Parathyroid adenoma (tissue), 2 donors: ENCODE results near the gene SNTG2.

Experiments
- H2AFZ ChIP-seq: fragments of 300-600 bp; sonication (generic); one replicate; pipeline ENCODE4 v1.7.0; 2017; ENCODE audit warnings: antibody characterized with exemption, mild to moderate bottlenecking
- H3K27ac ChIP-seq: fragments of 300-600 bp; sonication (generic); one replicate; pipeline ENCODE4 v1.7.0; 2017
- H3K27me3 ChIP-seq: fragments of 300-600 bp; sonication (generic); one replicate; pipeline ENCODE4 v1.7.0; 2017; ENCODE audit warnings: low read length; ENCODE audit not compliant: control insufficient read depth, insufficient read depth
- H3K36me3 ChIP-seq: fragments of 300-600 bp; sonication (generic); one replicate; pipeline ENCODE4 v1.7.0; 2017; ENCODE audit warnings: low read length; ENCODE audit not compliant: control insufficient read depth, insufficient read depth
- H3K4me1 ChIP-seq: fragments of 300-600 bp; sonication (generic); one replicate; pipeline ENCODE4 v1.7.0; 2017; ENCODE audit warnings: control low read depth
- H3K4me2 ChIP-seq: fragments of 300-600 bp; sonication (generic); one replicate; pipeline ENCODE4 v1.7.0; 2017; ENCODE audit warnings: low read length
- H3K4me3 ChIP-seq: fragments of 300-600 bp; sonication (generic); one replicate; pipeline ENCODE4 v1.7.0; 2017; ENCODE audit warnings: low read depth, low read length
- H3K79me2 ChIP-seq: fragments of 300-600 bp; sonication (generic); one replicate; pipeline ENCODE4 v1.7.0; 2017; ENCODE audit warnings: control low read depth
- H3K9ac ChIP-seq: fragments of 300-600 bp; sonication (generic); one replicate; pipeline ENCODE4 v1.7.0; 2017; ENCODE audit warnings: mild to moderate bottlenecking
- H3K9me3 ChIP-seq: fragments of 300-600 bp; sonication (generic); one replicate; pipeline ENCODE4 v1.7.0; 2017; ENCODE audit warnings: low read length; ENCODE audit not compliant: control insufficient read depth
- TF ChIP-seq, protein P1 (sequence below): fragments of 300-600 bp; sonication (generic); IDR thresholded peaks from one replicate; pipeline ENCODE4 v1.7.0; 2017; ENCODE audit warnings: antibody characterized with exemption, mild to moderate bottlenecking
- donor health status: primary hyperparathyroidism.

SNTG2 gene

DNA sequence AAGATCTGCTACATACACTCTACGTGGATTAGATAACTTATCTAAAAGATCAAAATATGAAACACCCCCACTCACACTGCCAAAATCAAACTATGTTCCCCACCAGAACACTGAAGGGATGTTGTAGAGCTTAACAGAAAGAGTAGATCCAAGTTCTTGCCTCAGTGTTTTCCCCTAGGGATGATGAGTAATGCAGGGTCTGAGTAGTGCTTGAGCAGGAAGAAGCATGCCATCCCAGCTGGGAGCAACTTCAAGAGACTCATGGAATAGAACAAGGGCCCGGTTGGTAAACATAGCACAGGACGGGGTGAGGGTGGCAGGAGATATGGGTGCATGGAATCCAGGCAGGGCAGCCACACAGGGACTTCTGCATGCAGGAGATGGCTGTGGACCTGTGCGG lies 74.3 kb downstream of the SNTG2 start:
- TF ChIP-seq, protein P1, sequence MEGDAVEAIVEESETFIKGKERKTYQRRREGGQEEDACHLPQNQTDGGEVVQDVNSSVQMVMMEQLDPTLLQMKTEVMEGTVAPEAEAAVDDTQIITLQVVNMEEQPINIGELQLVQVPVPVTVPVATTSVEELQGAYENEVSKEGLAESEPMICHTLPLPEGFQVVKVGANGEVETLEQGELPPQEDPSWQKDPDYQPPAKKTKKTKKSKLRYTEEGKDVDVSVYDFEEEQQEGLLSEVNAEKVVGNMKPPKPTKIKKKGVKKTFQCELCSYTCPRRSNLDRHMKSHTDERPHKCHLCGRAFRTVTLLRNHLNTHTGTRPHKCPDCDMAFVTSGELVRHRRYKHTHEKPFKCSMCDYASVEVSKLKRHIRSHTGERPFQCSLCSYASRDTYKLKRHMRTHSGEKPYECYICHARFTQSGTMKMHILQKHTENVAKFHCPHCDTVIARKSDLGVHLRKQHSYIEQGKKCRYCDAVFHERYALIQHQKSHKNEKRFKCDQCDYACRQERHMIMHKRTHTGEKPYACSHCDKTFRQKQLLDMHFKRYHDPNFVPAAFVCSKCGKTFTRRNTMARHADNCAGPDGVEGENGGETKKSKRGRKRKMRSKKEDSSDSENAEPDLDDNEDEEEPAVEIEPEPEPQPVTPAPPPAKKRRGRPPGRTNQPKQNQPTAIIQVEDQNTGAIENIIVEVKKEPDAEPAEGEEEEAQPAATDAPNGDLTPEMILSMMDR, result no peak
- Histone ChIP-seq H3K9me3 (no peaks in the 10 kb centered on the region), H3K27me3 (peaks cover 3% of the 10 kb centered on the region), H3K27ac (no peak overlapping the region), H3K4me3 (no peak overlapping the region), H2AFZ (no peak overlapping the region), H3K4me1 (no peaks in the 10 kb centered on the region), H3K9ac (no peak overlapping the region), H3K36me3 (no peaks in the 10 kb centered on the region), H3K4me2 (no peak overlapping the region), H3K79me2 (no peaks in the 10 kb centered on the region)

DNA sequence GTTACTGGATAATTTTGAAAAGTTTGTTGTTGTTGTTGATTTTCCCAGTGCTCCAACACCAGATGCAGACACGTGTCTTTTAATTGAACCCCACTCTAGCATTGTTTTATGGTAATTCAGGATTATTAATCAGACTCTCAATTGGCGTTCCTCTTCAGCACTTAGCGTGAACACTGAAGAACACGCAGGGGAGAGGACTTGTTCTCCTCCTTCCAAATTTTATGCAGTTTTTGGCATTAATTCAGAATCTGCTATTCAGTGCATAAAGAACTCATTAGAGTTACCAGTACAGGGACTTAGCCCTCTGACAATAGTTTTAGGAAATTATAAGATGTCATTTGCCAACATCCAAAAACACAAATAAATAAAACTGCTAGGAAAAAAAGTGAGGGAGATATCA lies 75.5 kb downstream of the SNTG2 start:
- TF ChIP-seq, protein P1, result no peak
- no peak overlapping the region for H3K27ac ChIP-seq
- H3K4me1 ChIP-seq, result no peaks in the 10 kb centered on the region
- H3K4me2 ChIP-seq, result no peak overlapping the region
- no peaks in the 10 kb centered on the region for H3K79me2 ChIP-seq
- H2AFZ ChIP-seq, result no peak overlapping the region
- peaks cover 3% of the 10 kb centered on the region for H3K27me3 ChIP-seq
- H3K36me3 ChIP-seq, result no peaks in the 10 kb centered on the region
- H3K4me3 ChIP-seq, result no peak overlapping the region
- no peak overlapping the region for H3K9ac ChIP-seq
- no peaks in the 10 kb centered on the region for H3K9me3 ChIP-seq

DNA sequence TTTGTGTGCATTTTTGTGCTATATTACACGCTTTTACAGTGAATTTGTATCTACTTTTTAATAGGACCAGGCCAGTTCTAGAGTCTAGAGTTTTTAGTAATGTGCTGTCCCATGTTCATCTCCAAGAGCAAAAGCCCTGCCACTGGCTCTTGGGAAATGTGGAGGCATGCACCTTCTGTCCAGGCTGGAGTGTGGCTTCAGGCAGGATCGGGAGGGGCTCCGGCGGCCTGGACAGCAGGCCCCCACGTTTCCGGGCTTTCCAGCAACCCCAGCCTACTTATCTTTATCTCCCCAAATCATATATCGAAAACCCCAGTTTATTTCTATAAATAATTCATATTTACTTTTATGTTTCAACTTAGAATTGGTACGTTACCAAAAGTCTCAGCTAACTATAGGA lies 78.2 kb downstream of the SNTG2 start:
- H3K4me2 ChIP-seq, result no peak overlapping the region
- H3K79me2 ChIP-seq, result no peaks in the 10 kb centered on the region
- no peak overlapping the region for H2AFZ ChIP-seq
- TF ChIP-seq, protein P1, result no peak
- no peak overlapping the region for H3K4me3 ChIP-seq
- no peaks in the 10 kb centered on the region for H3K4me1 ChIP-seq
- H3K27ac ChIP-seq, result no peak overlapping the region
- H3K36me3 ChIP-seq, result no peaks in the 10 kb centered on the region
- no peaks in the 10 kb centered on the region for H3K27me3 ChIP-seq
- H3K9me3 ChIP-seq, result no peaks in the 10 kb centered on the region
- no peak overlapping the region for H3K9ac ChIP-seq

DNA sequence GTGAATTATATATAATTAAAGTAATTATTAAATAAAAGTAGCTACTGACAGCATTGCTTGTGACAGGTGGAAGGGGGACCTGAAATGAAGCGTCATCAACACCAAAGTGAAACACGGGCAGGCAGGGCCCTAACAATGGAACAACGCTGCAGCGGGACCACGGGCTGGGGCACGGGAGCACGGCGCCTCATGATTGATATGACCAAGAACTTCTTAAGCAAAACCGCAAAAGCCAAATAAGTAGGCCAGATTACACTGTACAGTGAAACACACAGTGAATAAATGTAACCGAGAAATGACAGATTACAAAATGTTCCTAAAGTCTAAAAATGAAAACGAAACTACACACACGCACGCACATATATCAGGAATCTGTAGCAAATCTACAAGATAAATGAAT lies 81.4 kb downstream of the SNTG2 start:
- no peaks in the 10 kb centered on the region for H3K4me1 ChIP-seq
- H3K27ac ChIP-seq, result no peak overlapping the region
- H2AFZ ChIP-seq, result no peak overlapping the region
- H3K36me3 ChIP-seq, result no peaks in the 10 kb centered on the region
- TF ChIP-seq, protein P1, result no peak
- H3K4me2 ChIP-seq, result no peak overlapping the region
- no peak overlapping the region for H3K9ac ChIP-seq
- H3K79me2 ChIP-seq, result no peaks in the 10 kb centered on the region
- H3K27me3 ChIP-seq, result no peaks in the 10 kb centered on the region
- H3K9me3 ChIP-seq, result no peaks in the 10 kb centered on the region
- no peak overlapping the region for H3K4me3 ChIP-seq

DNA sequence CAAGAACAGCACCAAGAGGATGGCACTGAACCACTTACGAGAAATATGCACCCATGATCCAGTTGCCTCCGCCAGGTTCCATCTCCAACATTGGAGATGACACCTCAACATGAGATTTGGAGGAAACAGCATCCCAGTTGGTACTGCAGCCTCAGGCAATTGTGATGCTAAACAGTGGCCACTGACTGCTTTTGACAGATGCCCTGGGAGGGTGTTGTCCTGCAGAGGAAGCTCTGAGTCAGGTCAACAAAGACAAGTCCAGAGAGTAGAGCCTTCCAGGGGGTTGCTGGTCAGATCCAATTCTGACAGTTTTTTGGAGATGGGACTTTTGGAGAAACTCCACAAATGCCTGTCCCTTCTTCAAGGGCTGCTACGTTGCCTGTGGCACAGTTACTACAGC lies 82.4 kb downstream of the SNTG2 start:
- Histone ChIP-seq H2AFZ (no peak overlapping the region), H3K79me2 (no peaks in the 10 kb centered on the region), H3K9me3 (no peaks in the 10 kb centered on the region), H3K27me3 (no peaks in the 10 kb centered on the region), H3K4me1 (no peaks in the 10 kb centered on the region), H3K9ac (no peak overlapping the region), H3K27ac (no peak overlapping the region), H3K4me3 (no peak overlapping the region), H3K36me3 (no peaks in the 10 kb centered on the region), H3K4me2 (no peak overlapping the region)
- TF ChIP-seq, protein P1, result no peak
